OCI-LY3 (cell line): Measurements from ENCODE around the gene MAST2.

Source experiments
- H2AFZ ChIP-seq: fragments of 200-600, 300-600 bp; shearing (Covaris generic); 2 replicates; pipeline ENCODE4 v1.6.0; 2014; ENCODE audit warnings: antibody characterized with exemption, low read depth, low read length
- H3K27ac ChIP-seq: fragments of 200-600, 300-600 bp; sonication (generic); 2 replicates; pipeline ENCODE4 v1.5.1; 2014; ENCODE audit warnings: mild to moderate bottlenecking, low read length, moderate library complexity, mixed read lengths
- H3K27me3 ChIP-seq: fragments of 200-600, 300-600 bp; sonication (generic); 2 replicates; pipeline ENCODE4 v1.6.1; 2014; ENCODE audit warnings: low read depth, low read length, mixed read lengths
- H3K36me3 ChIP-seq: fragments of 200-600, 300-600 bp; sonication (generic); replicated peaks from 2 replicates; pipeline ENCODE3; 2014; ENCODE audit warnings: low read depth, low read length, mixed read lengths
- H3K4me1 ChIP-seq: fragments of 300-600, 200-600 bp; sonication (generic); 2 replicates; pipeline ENCODE4 v1.6.1; 2014; ENCODE audit warnings: low read length, mixed read lengths
- H3K4me2 ChIP-seq: fragments of 200-600, 300-600 bp; sonication (generic); 2 replicates; pipeline ENCODE4 v1.6.1; 2014; ENCODE audit warnings: low read length, mixed read lengths
- H3K4me3 ChIP-seq: fragments of 300-600, 200-600 bp; sonication (generic); 2 replicates; pipeline ENCODE4 v1.5.1; 2014; ENCODE audit warnings: antibody characterized with exemption, mild to moderate bottlenecking, low read length, moderate library complexity
- H3K79me2 ChIP-seq: fragments of 300-600, 200-600 bp; shearing (Covaris generic); 2 replicates; pipeline ENCODE4 v1.6.1; 2014; ENCODE audit warnings: mild to moderate bottlenecking, low read length, mixed read lengths
- H3K9ac ChIP-seq: fragments of 300-600, 200-600 bp; shearing (Covaris generic); 2 replicates; pipeline ENCODE4 v1.6.0; 2014; ENCODE audit warnings: mild to moderate bottlenecking, low read length, moderate library complexity
- H3K9me3 ChIP-seq: fragments of 200-600, 300-600 bp; shearing (Covaris generic); 2 replicates; pipeline ENCODE4 v1.6.1; 2014; ENCODE audit warnings: low read length, mixed read lengths; ENCODE audit not compliant: insufficient read depth
- H4K20me1 ChIP-seq: fragments of 200-600, 300-600 bp; sonication (generic); 2 replicates; pipeline ENCODE4 v1.6.1; 2016; ENCODE audit warnings: low read length, mixed read lengths; ENCODE audit not compliant: insufficient read depth
- CTCF ChIP-seq: fragments of 200-600, 300-600 bp; sonication (generic); IDR thresholded peaks from 2 replicates; pipeline ENCODE4 v1.5.1; 2014; ENCODE audit warnings: antibody characterized with exemption, low read length, low read depth
- EZH2phosphoT487 ChIP-seq: fragments of 200-600 bp; shearing (Covaris generic); IDR thresholded peaks from 2 replicates; pipeline ENCODE4 v1.6.1; 2018; ENCODE audit warnings: antibody characterized with exemption, mixed run types, low read depth

The MAST2 gene

GRCh38 chr1:45848097-45848496, 44.7 kb downstream of the MAST2 start:
- Histone ChIP-seq H3K79me2 (no peaks in the 10 kb centered on the region), H3K36me3 (no peaks in the 10 kb centered on the region), H3K4me1 (peaks cover 7% of the 10 kb centered on the region), H3K9ac (no peak overlapping the region), H3K9me3 (no peaks in the 10 kb centered on the region), H4K20me1 (no peaks in the 10 kb centered on the region), H3K4me3 (no peak overlapping the region), H3K4me2 (no peak overlapping the region), H3K27ac (no peak overlapping the region), H2AFZ (no peak overlapping the region), H3K27me3 (no peaks in the 10 kb centered on the region)
- TF ChIP-seq CTCF (no peak), EZH2phosphoT487 (no peak)

- Histone ChIP-seq H3K27me3 (no peaks in the 10 kb centered on the region), H3K27ac (no peak overlapping the region), H3K36me3 (no peaks in the 10 kb centered on the region), H4K20me1 (no peaks in the 10 kb centered on the region), H3K4me3 (no peak overlapping the region), H3K4me2 (no peak overlapping the region), H3K4me1 (peaks cover 1% of the 10 kb centered on the region), H3K9me3 (no peaks in the 10 kb centered on the region), H2AFZ (no peak overlapping the region), H3K79me2 (no peaks in the 10 kb centered on the region), H3K9ac (no peak overlapping the region)
- TF ChIP-seq EZH2phosphoT487 = no peak
- TF ChIP-seq CTCF = no peak
These were observed 45.3 kb downstream of the MAST2 start for GRCh38 chr1:45848714-45849113.

- no peaks in the 10 kb centered on the region for H3K79me2 ChIP-seq
- TF ChIP-seq CTCF (no peak), EZH2phosphoT487 (no peak)
- no peaks in the 10 kb centered on the region for H3K27me3 ChIP-seq
These were observed 46.6 kb downstream of the MAST2 start for GRCh38 chr1:45850017-45850416.

GRCh38 chr1:45854724-45855123, 51.3 kb downstream of the MAST2 start:
- H3K27me3 ChIP-seq = no peaks in the 10 kb centered on the region
- H3K27ac ChIP-seq = no peak overlapping the region
- no peak overlapping the region for H2AFZ ChIP-seq
- H3K4me3 ChIP-seq = no peak overlapping the region
- H3K9ac ChIP-seq = no peak overlapping the region
- TF ChIP-seq EZH2phosphoT487 (no peak), CTCF (no peak)
- H3K4me1 ChIP-seq = no peaks in the 10 kb centered on the region
- no peaks in the 10 kb centered on the region for H3K36me3 ChIP-seq
- no peaks in the 10 kb centered on the region for H4K20me1 ChIP-seq
- no peaks in the 10 kb centered on the region for H3K79me2 ChIP-seq
- H3K9me3 ChIP-seq = no peaks in the 10 kb centered on the region
- no peak overlapping the region for H3K4me2 ChIP-seq

More at GRCh38 chr1:45850017-45850416, 46.6 kb downstream of the MAST2 start:
- Histone ChIP-seq H2AFZ (no peak overlapping the region), H3K9ac (no peak overlapping the region), H3K27ac (no peak overlapping the region), H3K4me1 (no peaks in the 10 kb centered on the region), H3K4me3 (no peak overlapping the region), H3K9me3 (no peaks in the 10 kb centered on the region), H3K36me3 (no peaks in the 10 kb centered on the region), H4K20me1 (no peaks in the 10 kb centered on the region), H3K4me2 (no peak overlapping the region)
